Epithelial cell of alveolus of lung (primary cell): ENCODE measurements around the gene CDHR3. TPM values are rescaled to one million over a fixed set of nuclear protein-coding genes. Genes with fewer than 3 reads are reported as not detected.

Source experiments
- total RNA-seq: library from RNA; depleted of rRNA; stranded (reverse); fragments of >200 nt; gene quantifications from 2 replicates; pipeline ENCODE4 v1.2.1, GENCODE V29; 2015

CDHR3 gene, protein sequence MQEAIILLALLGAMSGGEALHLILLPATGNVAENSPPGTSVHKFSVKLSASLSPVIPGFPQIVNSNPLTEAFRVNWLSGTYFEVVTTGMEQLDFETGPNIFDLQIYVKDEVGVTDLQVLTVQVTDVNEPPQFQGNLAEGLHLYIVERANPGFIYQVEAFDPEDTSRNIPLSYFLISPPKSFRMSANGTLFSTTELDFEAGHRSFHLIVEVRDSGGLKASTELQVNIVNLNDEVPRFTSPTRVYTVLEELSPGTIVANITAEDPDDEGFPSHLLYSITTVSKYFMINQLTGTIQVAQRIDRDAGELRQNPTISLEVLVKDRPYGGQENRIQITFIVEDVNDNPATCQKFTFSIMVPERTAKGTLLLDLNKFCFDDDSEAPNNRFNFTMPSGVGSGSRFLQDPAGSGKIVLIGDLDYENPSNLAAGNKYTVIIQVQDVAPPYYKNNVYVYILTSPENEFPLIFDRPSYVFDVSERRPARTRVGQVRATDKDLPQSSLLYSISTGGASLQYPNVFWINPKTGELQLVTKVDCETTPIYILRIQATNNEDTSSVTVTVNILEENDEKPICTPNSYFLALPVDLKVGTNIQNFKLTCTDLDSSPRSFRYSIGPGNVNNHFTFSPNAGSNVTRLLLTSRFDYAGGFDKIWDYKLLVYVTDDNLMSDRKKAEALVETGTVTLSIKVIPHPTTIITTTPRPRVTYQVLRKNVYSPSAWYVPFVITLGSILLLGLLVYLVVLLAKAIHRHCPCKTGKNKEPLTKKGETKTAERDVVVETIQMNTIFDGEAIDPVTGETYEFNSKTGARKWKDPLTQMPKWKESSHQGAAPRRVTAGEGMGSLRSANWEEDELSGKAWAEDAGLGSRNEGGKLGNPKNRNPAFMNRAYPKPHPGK
- total RNA-seq = 3.4 TPM in 1 of 2 replicates, not detected in the other

GRCh38 chr7:105963038-105963667 is at the start of gene CDHR3:
Gene CDHR3 (plus strand): TSS chr7:105963264. CDS start chr7:105963319, 55 bp downstream.

Other genes starting within 250 kb of the CDHR3 start
- gene ATXN7L1, start 86.7 kb upstream of the CDHR3 start, total RNA-seq = 2.6 and 5.3 TPM in 2 replicates
- 49.5 and 76.9 TPM in 2 replicates for gene SYPL1, start 149.0 kb downstream of the CDHR3 start, total RNA-seq